Ovary (tissue), 3 donors: ENCODE data around the gene SLC5A2.

ENCODE experiments used
- CTCF ChIP-seq, 3 donors: fragments of 450-650 bp in 2 of 3; fragments of 200-600 bp in 1 of 3; IDR thresholded peaks; one replicate each; pipeline versions ENCODE4 v1.5.1 to v1.8.0; 2016 to 2022; ENCODE audit warnings: antibody characterized with exemption in 3 of 3, mild to moderate bottlenecking in 1 of 3
- EP300 ChIP-seq: sonication (generic); formaldehyde crosslinking; IDR thresholded peaks from one replicate; pipeline ENCODE4 v1.6.1; 2017; ENCODE audit warnings: antibody characterized with exemption
- POLR2A ChIP-seq: fragments of 450-650 bp; IDR thresholded peaks from one replicate; pipeline ENCODE4 v1.6.1; 2017; ENCODE audit warnings: antibody characterized with exemption, mild to moderate bottlenecking, moderate library complexity
- donor health status: DM: no; HTN: no; CAD: no.

GRCh38 chr16:31502981-31503380 lies 20.1 kb downstream of the SLC5A2 start:
- TF ChIP-seq CTCF (IDR thresholded peaks at IDR 0.05) (no peak), EP300 (no peak), POLR2A (no peak)
